ENCODE measurements around the gene LRTM2.

GRCh38 chr12:1820191-1820895 lies at the start of gene LRTM2:
- TF ChIP-seq, protein P1, sequence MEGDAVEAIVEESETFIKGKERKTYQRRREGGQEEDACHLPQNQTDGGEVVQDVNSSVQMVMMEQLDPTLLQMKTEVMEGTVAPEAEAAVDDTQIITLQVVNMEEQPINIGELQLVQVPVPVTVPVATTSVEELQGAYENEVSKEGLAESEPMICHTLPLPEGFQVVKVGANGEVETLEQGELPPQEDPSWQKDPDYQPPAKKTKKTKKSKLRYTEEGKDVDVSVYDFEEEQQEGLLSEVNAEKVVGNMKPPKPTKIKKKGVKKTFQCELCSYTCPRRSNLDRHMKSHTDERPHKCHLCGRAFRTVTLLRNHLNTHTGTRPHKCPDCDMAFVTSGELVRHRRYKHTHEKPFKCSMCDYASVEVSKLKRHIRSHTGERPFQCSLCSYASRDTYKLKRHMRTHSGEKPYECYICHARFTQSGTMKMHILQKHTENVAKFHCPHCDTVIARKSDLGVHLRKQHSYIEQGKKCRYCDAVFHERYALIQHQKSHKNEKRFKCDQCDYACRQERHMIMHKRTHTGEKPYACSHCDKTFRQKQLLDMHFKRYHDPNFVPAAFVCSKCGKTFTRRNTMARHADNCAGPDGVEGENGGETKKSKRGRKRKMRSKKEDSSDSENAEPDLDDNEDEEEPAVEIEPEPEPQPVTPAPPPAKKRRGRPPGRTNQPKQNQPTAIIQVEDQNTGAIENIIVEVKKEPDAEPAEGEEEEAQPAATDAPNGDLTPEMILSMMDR (IDR thresholded peaks at IDR 0.05; ENCODE audit: low read depth, low read length, missing input control) = no peak
- no peak for TF ChIP-seq GABPA (IDR thresholded peaks at IDR 0.05 in 1 of 2, conservative IDR thresholded peaks at IDR 0.05 in 1 of 2)
- TF ChIP-seq YY1 (IDR thresholded peaks at IDR 0.05) = no peak
- TF ChIP-seq RAD21 (IDR thresholded peaks at IDR 0.05) = no peak
- TF ChIP-seq JUND (IDR thresholded peaks at IDR 0.05) = no peak
- TF ChIP-seq, protein P2, sequence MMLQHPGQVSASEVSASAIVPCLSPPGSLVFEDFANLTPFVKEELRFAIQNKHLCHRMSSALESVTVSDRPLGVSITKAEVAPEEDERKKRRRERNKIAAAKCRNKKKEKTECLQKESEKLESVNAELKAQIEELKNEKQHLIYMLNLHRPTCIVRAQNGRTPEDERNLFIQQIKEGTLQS (IDR thresholded peaks at IDR 0.05) = no peak
- no peak for TF ChIP-seq TAF1 (conservative IDR thresholded peaks at IDR 0.05)
- no peak for TF ChIP-seq MAX (IDR thresholded peaks at IDR 0.05)
- no peak for TF ChIP-seq SP1 (IDR thresholded peaks at IDR 0.05)

Data from liver (tissue), 3 donors.